ENCODE data around the gene IER3. TPM values are rescaled to one million over a fixed set of nuclear protein-coding genes. Genes with fewer than 3 reads are reported as not detected.
A peak's percentile ranks its signal among the peaks of the same experiment; 100 is the strongest.
"Not testable (repeated sequence)": the region's sequence is repeated elsewhere in the genome, so short reads cannot be mapped to it uniquely, and the experiment has no call there.

Gene IER3
- polyA plus RNA-seq, 4 donors: 19.0 to 29.8 (median 22.9) TPM

GRCh38 chr6:30725713-30726505 is 18.4 kb downstream of the IER3 start:
- no peak for DNase-seq (ENCODE audit: low read depth in 4 of 4, low spot score in 2 of 4)

- no peak for DNase-seq (ENCODE audit: low read depth in 4 of 4, low spot score in 2 of 4)
Observed at GRCh38 chr6:30724906-30725667, 19.3 kb downstream of the IER3 start.

GRCh38 chr6:30723843-30724741 is 20.3 kb downstream of the IER3 start:
- not testable (repeated sequence) for DNase-seq (ENCODE audit: low read depth in 4 of 4, low spot score in 2 of 4)

GRCh38 chr6:30723159-30723842 is 21.0 kb downstream of the IER3 start:
- DNase-seq (ENCODE audit: low read depth in 4 of 4, low spot score in 2 of 4): not testable (repeated sequence)

- peak in 3 of 4 donors; percentile 56 to 71 (median 63) for DNase-seq (ENCODE audit: low read depth in 4 of 4, low spot score in 2 of 4)
Observed at GRCh38 chr6:30722280-30723112, 21.9 kb downstream of the IER3 start.

- DNase-seq (ENCODE audit: low read depth in 4 of 4, low spot score in 2 of 4): not testable (repeated sequence)
Observed at GRCh38 chr6:30722025-30722279, 22.4 kb downstream of the IER3 start.

- DNase-seq (ENCODE audit: low read depth in 4 of 4, low spot score in 2 of 4): peak; percentile 60 to 86 (median 84)
Observed at GRCh38 chr6:30721198-30722024, 22.9 kb downstream of the IER3 start.

- DNase-seq (ENCODE audit: low read depth in 4 of 4, low spot score in 2 of 4): peak in 1 of 4 donors; percentile 25
Observed at GRCh38 chr6:30720738-30721197, 23.6 kb downstream of the IER3 start.

GRCh38 chr6:30719791-30720737 is 24.3 kb downstream of the IER3 start, which contains the start of gene TUBB:
Gene TUBB (plus strand): TSS chr6:30720352. CDS start chr6:30720507, 155 bp downstream.
- peak; percentile 95 to 97 (median 96) for DNase-seq (ENCODE audit: low read depth in 4 of 4, low spot score in 2 of 4)

- no peak for DNase-seq (ENCODE audit: low read depth in 4 of 4, low spot score in 2 of 4)
Observed at GRCh38 chr6:30719356-30719755, 25.0 kb downstream of the IER3 start.

GRCh38 chr6:30717845-30718720 is 26.3 kb downstream of the IER3 start:
- DNase-seq (ENCODE audit: low read depth in 4 of 4, low spot score in 2 of 4): not testable (repeated sequence)

- DNase-seq (ENCODE audit: low read depth in 4 of 4, low spot score in 2 of 4): peak; percentile 97 to 99 (median 98)
Observed at GRCh38 chr6:30717129-30717844, 27.1 kb downstream of the IER3 start, which contains the start of gene MDC1. Gene MDC1 (minus strand): TSS chr6:30717281. CDS start chr6:30715175, 2,106 bp downstream.

- DNase-seq (ENCODE audit: low read depth in 4 of 4, low spot score in 2 of 4): peak in 1 of 4 donors; percentile 50
Observed at GRCh38 chr6:30716879-30717128, 27.5 kb downstream of the IER3 start.

GRCh38 chr6:30714263-30714662 is 30.1 kb downstream of the IER3 start:
- no peak for DNase-seq (ENCODE audit: low read depth in 4 of 4, low spot score in 2 of 4)

- DNase-seq (ENCODE audit: low read depth in 4 of 4, low spot score in 2 of 4): no peak
Observed at GRCh38 chr6:30712441-30712945, 31.9 kb downstream of the IER3 start.
